Immature natural killer cell (primary cell): ENCODE data around the gene HACL1. TPM values are rescaled to one million over a fixed set of nuclear protein-coding genes. Genes with fewer than 3 reads are reported as not detected.

ENCODE experiments used
- DNase-seq, 3 donors: peaks; one replicate each; pipeline ENCODE4 v3.0.0; 2022; ENCODE audit warnings: mixed read lengths in 1 of 3
- H3K27ac Mint-ChIP-seq, 6 donors: one replicate each; pipeline ENCODE4 v1.8.0; 2020; ENCODE audit warnings: mixed read lengths in 6 of 6, mild to moderate bottlenecking in 5 of 6, inconsistent platforms in 4 of 6, moderate library complexity in 3 of 6
- H3K27me3 Mint-ChIP-seq, 3 donors: one replicate each; pipeline ENCODE4 v1.8.0; 2020 to 2021; ENCODE audit warnings: low read depth in 3 of 3, mild to moderate bottlenecking in 3 of 3, mixed read lengths in 3 of 3, moderate library complexity in 3 of 3, inconsistent platforms in 1 of 3
- H3K36me3 Mint-ChIP-seq, 3 donors: one replicate each; pipeline ENCODE4 v1.8.0; 2020; ENCODE audit warnings: mixed read lengths in 3 of 3, inconsistent platforms in 2 of 3, mild to moderate bottlenecking in 2 of 3
- H3K4me1 Mint-ChIP-seq, 2 donors: one replicate each; pipeline ENCODE4 v1.8.0; 2020; ENCODE audit warnings: inconsistent platforms in 2 of 2, mild to moderate bottlenecking in 2 of 2, mixed read lengths in 2 of 2, moderate library complexity in 1 of 2
- H3K4me3 Mint-ChIP-seq, 5 donors: one replicate each; pipeline ENCODE4 v1.8.0; 2020; ENCODE audit warnings: mild to moderate bottlenecking in 5 of 5, mixed read lengths in 5 of 5, inconsistent platforms in 3 of 5, moderate library complexity in 3 of 5
- H3K9me3 Mint-ChIP-seq, 6 donors: one replicate each; pipeline ENCODE4 v1.8.0; 2020; ENCODE audit warnings: mild to moderate bottlenecking in 6 of 6, mixed read lengths in 6 of 6, inconsistent platforms in 4 of 6, moderate library complexity in 3 of 6
- polyA plus RNA-seq, 3 donors: library from polyadenylated mRNA; unstranded; fragments of 300-500 nt; fragmentation: Illumina TruSeq; gene quantifications; one replicate each; pipeline ENCODE4 v1.2.3, GENCODE V29; 2021

The HACL1 gene
- polyA plus RNA-seq, 3 donors from 2014 or later = 29.9 to 38.9 (median 32.3) TPM

- Mint-ChIP-seq H3K9me3 (no peaks in the 10 kb centered on the region), H3K27ac (peak overlapping the region in 4 of 6 donors; percentile 23 to 40 (median 33)), H3K4me3 (peak overlapping the region in 1 of 5 donors; percentile 3), H3K36me3 (no peaks in the 10 kb centered on the region), H3K27me3 (peaks cover 0 to 3% (median 2%) of the 10 kb centered on the region in 3 donors), H3K4me1 (peaks cover 67 to 72% of the 10 kb centered on the region in 2 donors)
- no peak for DNase-seq
These were observed 77.5 kb downstream of the HACL1 start for GRCh38 chr3:15523660-15524417.

GRCh38 chr3:15522016-15522415, 79.4 kb downstream of the HACL1 start:
- H3K4me1 Mint-ChIP-seq = peaks cover 67 to 76% of the 10 kb centered on the region in 2 donors
- DNase-seq = no peak
- H3K9me3 Mint-ChIP-seq = no peaks in the 10 kb centered on the region
- H3K4me3 Mint-ChIP-seq = peak overlapping the region; percentile 90 to 98 (median 93)
- H3K27me3 Mint-ChIP-seq = peaks cover 0 to 3% (median 2%) of the 10 kb centered on the region in 3 donors
- peak overlapping the region; percentile 73 to 95 (median 90) for H3K27ac Mint-ChIP-seq
- no peaks in the 10 kb centered on the region for H3K36me3 Mint-ChIP-seq

- H3K36me3 Mint-ChIP-seq = peaks cover 0 to 1% (median 0%) of the 10 kb centered on the region in 3 donors
- peak within 1 kb of the TSS; percentile 75 to 95 (median 90) for H3K27ac Mint-ChIP-seq
- H3K4me1 Mint-ChIP-seq = peaks cover 66 to 78% of the 10 kb centered on the region in 2 donors
- H3K4me3 Mint-ChIP-seq = peak within 1 kb of the TSS; percentile 90 to 98 (median 93)
- DNase-seq = no peak
- no peaks in the 10 kb centered on the region for H3K9me3 Mint-ChIP-seq
- peaks cover 0 to 3% (median 2%) of the 10 kb centered on the region in 3 donors for H3K27me3 Mint-ChIP-seq
These were observed 79.8 kb downstream of the HACL1 start, which contains the start of gene COLQ for GRCh38 chr3:15521573-15521965. COLQ (minus strand) TSS chr3:15521706; CDS start chr3:15521625, 81 bp downstream.

GRCh38 chr3:15520804-15521572, 80.4 kb downstream of the HACL1 start:
- Mint-ChIP-seq H3K27me3 (peaks cover 0 to 3% (median 2%) of the 10 kb centered on the region in 3 donors), H3K27ac (peak overlapping the region; percentile 73 to 95 (median 90)), H3K4me3 (peak overlapping the region; percentile 90 to 98 (median 93)), H3K36me3 (peaks cover 0 to 4% (median 0%) of the 10 kb centered on the region in 3 donors), H3K4me1 (peaks cover 66 to 81% of the 10 kb centered on the region in 2 donors), H3K9me3 (no peaks in the 10 kb centered on the region)
- no peak for DNase-seq

GRCh38 chr3:15520185-15520584, 81.2 kb downstream of the HACL1 start:
- H3K4me1 Mint-ChIP-seq = peaks cover 61 to 83% of the 10 kb centered on the region in 2 donors
- H3K27me3 Mint-ChIP-seq = peaks cover 0 to 3% (median 0%) of the 10 kb centered on the region in 3 donors
- H3K36me3 Mint-ChIP-seq = peaks cover 0 to 4% (median 0%) of the 10 kb centered on the region in 3 donors
- H3K9me3 Mint-ChIP-seq = no peaks in the 10 kb centered on the region
- H3K27ac Mint-ChIP-seq = peak overlapping the region; percentile 73 to 95 (median 90)
- peak; percentile 61 to 72 (median 61) for DNase-seq
- H3K4me3 Mint-ChIP-seq = peak overlapping the region; percentile 90 to 98 (median 93)

- Mint-ChIP-seq H3K4me3 (peak overlapping the region; percentile 90 to 98 (median 93)), H3K4me1 (peaks cover 67 to 84% of the 10 kb centered on the region in 2 donors), H3K9me3 (no peaks in the 10 kb centered on the region), H3K27ac (peak overlapping the region; percentile 73 to 95 (median 90)), H3K36me3 (peaks cover 0 to 4% (median 0%) of the 10 kb centered on the region in 3 donors), H3K27me3 (peaks cover 0 to 3% (median 0%) of the 10 kb centered on the region in 3 donors)
- no peak for DNase-seq
These were observed 82.3 kb downstream of the HACL1 start for GRCh38 chr3:15519096-15519495.

GRCh38 chr3:15514663-15515340, 86.6 kb downstream of the HACL1 start:
- peak overlapping the region in 1 of 5 donors; percentile 25 for H3K4me3 Mint-ChIP-seq
- no peaks in the 10 kb centered on the region for H3K27me3 Mint-ChIP-seq
- no peak for DNase-seq
- H3K9me3 Mint-ChIP-seq = peaks cover 0 to 2% (median 0%) of the 10 kb centered on the region in 6 donors
- H3K36me3 Mint-ChIP-seq = peaks cover 0 to 4% (median 3%) of the 10 kb centered on the region in 3 donors
- H3K4me1 Mint-ChIP-seq = peaks cover 66 to 80% of the 10 kb centered on the region in 2 donors
- H3K27ac Mint-ChIP-seq = peak overlapping the region in 1 of 6 donors; percentile 81

GRCh38 chr3:15513810-15514662, 87.3 kb downstream of the HACL1 start:
- peaks cover 58 to 75% of the 10 kb centered on the region in 2 donors for H3K4me1 Mint-ChIP-seq

GRCh38 chr3:15513116-15513515, 88.3 kb downstream of the HACL1 start:
- Mint-ChIP-seq H3K4me3 (no peak overlapping the region), H3K9me3 (peaks cover 0 to 2% (median 0%) of the 10 kb centered on the region in 6 donors), H3K27ac (peak overlapping the region in 2 of 6 donors; percentile 68), H3K36me3 (peaks cover 0 to 4% (median 3%) of the 10 kb centered on the region in 3 donors), H3K27me3 (no peaks in the 10 kb centered on the region), H3K4me1 (peaks cover 49 to 66% of the 10 kb centered on the region in 2 donors)
- no peak for DNase-seq

More at GRCh38 chr3:15513810-15514662, 87.3 kb downstream of the HACL1 start:
- no peaks in the 10 kb centered on the region for H3K27me3 Mint-ChIP-seq
- peaks cover 0 to 4% (median 3%) of the 10 kb centered on the region in 3 donors for H3K36me3 Mint-ChIP-seq
- H3K27ac Mint-ChIP-seq = peak overlapping the region in 3 of 6 donors; percentile 24 to 81 (median 26)
- DNase-seq = no peak
- H3K4me3 Mint-ChIP-seq = peak overlapping the region in 1 of 5 donors; percentile 25
- peaks cover 0 to 2% (median 0%) of the 10 kb centered on the region in 6 donors for H3K9me3 Mint-ChIP-seq

GRCh38 chr3:15512166-15512565, 89.2 kb downstream of the HACL1 start:
- Mint-ChIP-seq H3K4me3 (no peak overlapping the region), H3K4me1 (peaks cover 40 to 56% of the 10 kb centered on the region in 2 donors), H3K36me3 (peaks cover 0 to 4% (median 3%) of the 10 kb centered on the region in 3 donors), H3K27ac (peak overlapping the region in 5 of 6 donors; percentile 0 to 80 (median 52)), H3K27me3 (no peaks in the 10 kb centered on the region), H3K9me3 (peaks cover 0 to 2% (median 0%) of the 10 kb centered on the region in 6 donors)
- no peak for DNase-seq

- peaks cover 0 to 3% (median 0%) of the 10 kb centered on the region in 3 donors for H3K36me3 Mint-ChIP-seq
- H3K4me3 Mint-ChIP-seq = peak overlapping the region in 3 of 5 donors; percentile 2 to 27 (median 18)
- H3K4me1 Mint-ChIP-seq = peaks cover 40 to 55% of the 10 kb centered on the region in 2 donors
- no peaks in the 10 kb centered on the region for H3K27me3 Mint-ChIP-seq
- H3K9me3 Mint-ChIP-seq = peaks cover 0 to 2% (median 0%) of the 10 kb centered on the region in 6 donors
- no peak for DNase-seq
- H3K27ac Mint-ChIP-seq = peak overlapping the region in 3 of 6 donors; percentile 13 to 63 (median 20)
These were observed 90.2 kb downstream of the HACL1 start for GRCh38 chr3:15511156-15511555.
